ENCODE data around the gene HAVCR2. TPM values are rescaled to one million over a fixed set of nuclear protein-coding genes. Genes with fewer than 3 reads are reported as not detected.

The HAVCR2 gene
- total and polyA plus RNA-seq, 9 of the 15 experiments (the other 6 are each of a cell fraction or from before 2014, with no cell fraction given): 0.04 to 0.11 (median 0.06) TPM; not detected in 5

DNA sequence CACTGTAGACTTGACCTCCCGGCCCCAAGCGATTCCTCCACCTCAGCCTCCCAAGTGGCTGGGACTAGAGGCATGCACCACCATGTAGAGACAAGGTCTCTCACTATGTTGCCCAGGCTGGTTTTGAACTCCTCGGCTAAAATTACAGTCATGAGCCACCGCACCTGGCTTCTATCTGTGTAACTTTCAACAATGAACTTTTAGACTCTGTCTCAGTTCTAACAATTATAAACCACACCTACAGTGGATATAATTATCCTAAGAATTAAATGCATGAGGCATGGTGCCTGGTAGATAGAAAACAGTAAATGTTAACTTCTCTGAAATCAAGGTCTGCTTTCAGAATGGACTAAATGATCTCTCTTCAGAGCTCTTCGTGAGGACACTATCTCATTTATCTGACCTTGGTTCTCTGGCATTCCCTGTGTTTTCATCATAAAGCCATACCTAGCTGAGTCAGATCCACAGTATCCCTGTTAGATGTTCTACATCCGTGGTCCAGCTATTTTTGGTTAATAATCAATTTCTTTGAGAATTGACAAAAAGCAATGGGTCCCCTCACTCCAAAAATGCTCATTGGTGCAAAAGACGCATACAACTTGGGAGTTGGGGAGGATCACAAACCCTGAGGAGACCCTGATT, 57.1 kb downstream of the HAVCR2 start:
- intact Hi-C loops (cut with micrococcal nuclease) (no loop called here), in situ Hi-C loops (cut with MboI) (no loop called here)
- Histone ChIP-seq H3K36me3 (ENCODE audit: control insufficient read depth, insufficient read depth, low read length) (no peaks in the 10 kb centered on the region), H3K9me3 (replicated peaks; ENCODE audit: control insufficient read depth, insufficient read depth, low read depth, low read length) (no peaks in the 10 kb centered on the region), H3K4me3 (no peak overlapping the region), H3K4me1 (replicated peaks in 1 of 2; ENCODE audit: control insufficient read depth in 2 of 2, insufficient read depth in 2 of 2, low read length in 2 of 2) (no peaks in the 10 kb centered on the region), H3K9ac (ENCODE audit: insufficient read depth in 1 of 2, low read depth in 2 of 2, low read length in 2 of 2) (no peak overlapping the region), H3K9me1 (ENCODE audit: control insufficient read depth, insufficient read depth, low read length) (no peaks in the 10 kb centered on the region), H3K4me2 (ENCODE audit: insufficient read depth, low read length) (no peak overlapping the region), H2AFZ (ENCODE audit: low read depth, low read length) (no peak overlapping the region), H3K27ac (ENCODE audit: extremely low read depth, low read depth, low read length) (no peak overlapping the region), H3K79me2 (ENCODE audit: control insufficient read depth, insufficient read depth, low read length) (no peaks in the 10 kb centered on the region; the same call in 2 of the 3 replicates), H3K27me3 (ENCODE audit: control insufficient read depth in 2 of 2, insufficient read depth in 2 of 2, low read length in 2 of 2) (peaks cover 0 to 5% of the 10 kb centered on the region in 2 experiments; a peak in 1 of 5 replicates), H4K20me1 (replicated peaks; ENCODE audit: control insufficient read depth, insufficient read depth, low read length) (no peaks in the 10 kb centered on the region)
- DNase-seq (ENCODE audit: extremely low read depth in 1 of 4, low spot score in 3 of 4) (no peak), FAIRE-seq (no peak), ATAC-seq (no peak)
- BruUV-seq (replicated peaks): no TSS peak
- TF ChIP-seq, protein P1, sequence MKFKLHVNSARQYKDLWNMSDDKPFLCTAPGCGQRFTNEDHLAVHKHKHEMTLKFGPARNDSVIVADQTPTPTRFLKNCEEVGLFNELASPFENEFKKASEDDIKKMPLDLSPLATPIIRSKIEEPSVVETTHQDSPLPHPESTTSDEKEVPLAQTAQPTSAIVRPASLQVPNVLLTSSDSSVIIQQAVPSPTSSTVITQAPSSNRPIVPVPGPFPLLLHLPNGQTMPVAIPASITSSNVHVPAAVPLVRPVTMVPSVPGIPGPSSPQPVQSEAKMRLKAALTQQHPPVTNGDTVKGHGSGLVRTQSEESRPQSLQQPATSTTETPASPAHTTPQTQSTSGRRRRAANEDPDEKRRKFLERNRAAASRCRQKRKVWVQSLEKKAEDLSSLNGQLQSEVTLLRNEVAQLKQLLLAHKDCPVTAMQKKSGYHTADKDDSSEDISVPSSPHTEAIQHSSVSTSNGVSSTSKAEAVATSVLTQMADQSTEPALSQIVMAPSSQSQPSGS (CRISPR knock-in tag; IDR thresholded peaks at IDR 0.05): no peak
- TF ChIP-seq ATF7 (IDR thresholded peaks at IDR 0.05) (no peak), KAT8 (IDR thresholded peaks at IDR 0.05; ENCODE audit: low read depth) (no peak), MYC (IDR thresholded peaks at IDR 0.05; ENCODE audit: low read depth, low read length) (no peak), MYC (CRISPR knock-in tag; IDR thresholded peaks at IDR 0.05; ENCODE audit: borderline replicate concordance, low read depth) (no peak)
- TF ChIP-seq, protein P2, sequence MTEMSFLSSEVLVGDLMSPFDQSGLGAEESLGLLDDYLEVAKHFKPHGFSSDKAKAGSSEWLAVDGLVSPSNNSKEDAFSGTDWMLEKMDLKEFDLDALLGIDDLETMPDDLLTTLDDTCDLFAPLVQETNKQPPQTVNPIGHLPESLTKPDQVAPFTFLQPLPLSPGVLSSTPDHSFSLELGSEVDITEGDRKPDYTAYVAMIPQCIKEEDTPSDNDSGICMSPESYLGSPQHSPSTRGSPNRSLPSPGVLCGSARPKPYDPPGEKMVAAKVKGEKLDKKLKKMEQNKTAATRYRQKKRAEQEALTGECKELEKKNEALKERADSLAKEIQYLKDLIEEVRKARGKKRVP (CRISPR knock-in tag; IDR thresholded peaks at IDR 0.05): no peak
- ChIA-PET CTCF (ENCODE audit: low intra/inter-chr PET ratio) (no interaction called here), POLR2A (no interaction called here)
- WGBS (ENCODE audit: insufficient coverage, low coverage, missing lambda C conversion rate): 0% methylated on average over 7 of the region's 7 CpGs

All from K562 (cell line).